GM23248 (cell line): ENCODE results near the gene FMO3. TPM values are rescaled to one million over a fixed set of nuclear protein-coding genes. Genes with fewer than 3 reads are reported as not detected.

Experiments
- DNase-seq: peaks from one replicate; pipeline ENCODE4 v3.0.0-alpha.2; 2015
- H2AFZ ChIP-seq: fragments of 200-600 bp; sonication (generic); 2 replicates; pipeline ENCODE4 v1.6.1; 2016; ENCODE audit warnings: antibody characterized with exemption
- H3F3A ChIP-seq: fragments of 200-600 bp; sonication (generic); 2 replicates; pipeline ENCODE4 v1.6.1; 2016; ENCODE audit warnings: mild to moderate bottlenecking, antibody characterized with exemption, mixed run types; ENCODE audit not compliant: insufficient read depth
- H3K27ac ChIP-seq: fragments of 200-600 bp; sonication (generic); 2 replicates; pipeline ENCODE4 v1.5.1; 2016; ENCODE audit warnings: mild to moderate bottlenecking
- H3K27me3 ChIP-seq: fragments of 200-600 bp; sonication (generic); replicated peaks from 2 replicates; pipeline ENCODE4 v1.6.1; 2016; ENCODE audit warnings: mild to moderate bottlenecking; ENCODE audit not compliant: insufficient read depth
- H3K36me3 ChIP-seq: fragments of 200-600 bp; sonication (generic); 2 replicates; pipeline ENCODE4 v1.6.1; 2016; ENCODE audit warnings: low read depth, mild to moderate bottlenecking
- H3K4me1 ChIP-seq: fragments of 200-600 bp; sonication (generic); 2 replicates; pipeline ENCODE4 v1.6.1; 2016; ENCODE audit warnings: mild to moderate bottlenecking; ENCODE audit not compliant: insufficient read depth
- H3K4me2 ChIP-seq: fragments of 200-600 bp; sonication (generic); one replicate; pipeline ENCODE4 v1.6.1; 2016; ENCODE audit warnings: mild to moderate bottlenecking; ENCODE audit not compliant: unreplicated experiment
- H3K4me3 ChIP-seq: fragments of 200-600 bp; sonication (generic); 2 replicates; pipeline ENCODE4 v1.5.1; 2016; ENCODE audit warnings: mild to moderate bottlenecking
- H3K79me2 ChIP-seq: fragments of 200-600 bp; sonication (generic); 2 replicates; pipeline ENCODE4 v1.6.1; 2016; ENCODE audit warnings: mild to moderate bottlenecking; ENCODE audit not compliant: insufficient read depth
- H3K9ac ChIP-seq: fragments of 200-600 bp; sonication (generic); 2 replicates; pipeline ENCODE4 v1.6.1; 2016; ENCODE audit warnings: mild to moderate bottlenecking
- H3K9me2 ChIP-seq: fragments of 200-600 bp; sonication (generic); 2 replicates; pipeline ENCODE4 v1.6.1; 2016; ENCODE audit warnings: mixed run types, mild to moderate bottlenecking, moderate library complexity; ENCODE audit not compliant: insufficient read depth
- H3K9me3 ChIP-seq: fragments of 200-600 bp; sonication (generic); one replicate; pipeline ENCODE4 v1.6.1; 2017; ENCODE audit warnings: low read depth
- H4K20me1 ChIP-seq: fragments of 200-600 bp; sonication (generic); 2 replicates; pipeline ENCODE4 v1.6.0; 2016; ENCODE audit not compliant: insufficient read depth
- EZH2 ChIP-seq: fragments of 200-600 bp; sonication (generic); IDR thresholded peaks from 2 replicates; pipeline ENCODE4 v1.6.1; 2018; ENCODE audit warnings: antibody characterized with exemption, mild to moderate bottlenecking; ENCODE audit not compliant: insufficient read depth, poor library complexity, severe bottlenecking
- EZH2phosphoT487 ChIP-seq: fragments of 200-600 bp; sonication (generic); IDR thresholded peaks from 2 replicates; pipeline ENCODE4 v1.6.1; 2018; ENCODE audit warnings: antibody characterized with exemption, moderate library complexity, mild to moderate bottlenecking, low read depth; ENCODE audit not compliant: insufficient read depth
- WGBS, 2 experiments: methylation state at CpG; one replicate each; pipeline ENCODE4 v1.1.6; 2015 to 2017; ENCODE audit warnings: low lambda C conversion rate in 2 of 2, low coverage in 1 of 2; ENCODE audit errors: missing lambda C conversion rate in 2 of 2; 5-methylcytosine and 5-hydroxymethylcytosine counted together
- in situ Hi-C: fragments of 300-500 bp; cut with MboI; formaldehyde crosslinking; loops from 2 replicates; pipeline ENCODE4 v1.15.0; 2020
- polyA plus RNA-seq: library from polyadenylated mRNA; unstranded; fragments of >200 nt; fragmentation: Nextera tagmentation; extraction: Ambion mirVana; gene quantifications from 2 replicates; pipeline ENCODE4 v1.2.1, GENCODE V29; 2016
- total RNA-seq: library from RNA; depleted of rRNA; stranded (reverse); fragments of >200 nt; shearing (Covaris generic); gene quantifications from 2 replicates; pipeline ENCODE4 v1.2.3, GENCODE V29; 2014

The FMO3 gene
- total and polyA plus RNA-seq, 2 experiments from 2014 or later, result not detected

DNA sequence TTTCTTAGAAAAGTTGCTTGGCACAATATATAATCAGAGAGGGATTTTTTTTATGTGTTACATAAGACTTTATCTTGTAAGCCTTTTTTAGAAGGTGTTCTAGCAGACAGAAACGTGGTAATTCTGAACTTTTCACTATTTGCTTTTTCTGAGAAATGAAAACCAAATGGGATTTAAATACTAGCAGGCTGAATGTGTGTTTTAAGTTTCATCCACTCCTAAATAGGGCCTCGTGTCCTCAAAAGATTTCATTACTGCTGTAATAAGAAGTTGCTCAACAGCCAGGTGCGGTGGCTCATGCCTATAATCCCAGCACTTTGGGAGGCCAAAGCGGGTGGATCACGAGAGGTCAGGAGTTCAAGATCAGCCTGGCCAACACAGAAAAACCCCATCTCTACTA, 49.7 kb downstream of the FMO3 start:
- H4K20me1 ChIP-seq, result no peaks in the 10 kb centered on the region
- in situ Hi-C loops, result no loop called here
- H3K9ac ChIP-seq, result no peak overlapping the region
- peaks cover 18% of the 10 kb centered on the region for H3K4me1 ChIP-seq
- H3K9me3 ChIP-seq, result no peaks in the 10 kb centered on the region
- H3K4me3 ChIP-seq, result no peak overlapping the region
- TF ChIP-seq EZH2phosphoT487 (no peak), EZH2 (no peak)
- no peaks in the 10 kb centered on the region for H3K9me2 ChIP-seq
- H3K36me3 ChIP-seq, result no peaks in the 10 kb centered on the region
- no peak overlapping the region for H3K4me2 ChIP-seq
- no peak for DNase-seq
- 61% methylated on average over 5 of the region's 5 CpGs for WGBS, 2 experiments
- no peaks in the 10 kb centered on the region for H3K79me2 ChIP-seq
- H3F3A ChIP-seq, result peaks cover 13% of the 10 kb centered on the region; the same call in 1 of the 2 replicates
- no peak overlapping the region for H2AFZ ChIP-seq
- peaks cover 14% of the 10 kb centered on the region; the same call in 1 of the 2 replicates for H3K27me3 ChIP-seq
- no peak overlapping the region for H3K27ac ChIP-seq

DNA sequence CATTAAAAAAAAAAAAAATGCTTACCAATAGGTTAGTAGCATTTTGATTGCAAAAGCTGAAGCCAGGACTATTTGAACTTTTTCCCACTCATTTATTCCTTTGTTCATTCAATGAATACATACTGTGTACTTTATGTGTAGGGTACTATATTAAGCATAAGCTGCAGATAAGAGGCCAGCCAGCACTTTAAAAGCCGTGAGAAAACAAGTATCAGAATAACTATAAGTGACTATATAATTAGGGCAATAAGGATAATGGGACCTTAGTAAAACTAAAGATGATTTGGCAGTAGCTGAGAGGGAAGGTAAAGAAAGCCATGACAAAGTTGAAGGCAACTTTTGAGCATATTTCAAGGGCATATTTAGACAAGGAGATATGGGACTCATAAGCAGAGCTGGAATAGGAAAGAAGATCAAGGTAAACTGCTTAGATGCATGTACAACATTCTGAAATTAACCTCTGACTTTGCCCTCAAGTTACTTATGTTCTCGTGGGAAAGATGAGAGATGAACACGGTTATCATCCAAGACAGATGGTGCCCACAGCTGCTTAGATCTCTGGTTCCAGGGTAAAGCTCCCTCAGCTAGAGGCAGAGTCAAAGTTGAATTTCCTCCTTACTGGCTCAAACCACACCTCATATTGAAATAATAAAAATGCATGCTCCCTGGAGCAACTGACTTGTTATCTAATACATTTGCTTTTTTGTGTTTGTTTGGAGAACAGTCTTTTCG, 50.4 kb downstream of the FMO3 start:
- no peak for DNase-seq
- Histone ChIP-seq H3K9me3 (no peaks in the 10 kb centered on the region), H3K27me3 (peaks cover 7% of the 10 kb centered on the region; the same call in 1 of the 2 replicates), H3K4me1 (peaks cover 18% of the 10 kb centered on the region), H3K9me2 (no peaks in the 10 kb centered on the region), H2AFZ (no peak overlapping the region; the same call in 1 of the 2 replicates), H3K36me3 (no peaks in the 10 kb centered on the region), H4K20me1 (no peaks in the 10 kb centered on the region), H3K27ac (peak overlapping the region; percentile 52; the same call in 1 of the 2 replicates), H3K9ac (no peak overlapping the region), H3K4me2 (peak overlapping the region; percentile 69), H3K4me3 (no peak overlapping the region), H3K79me2 (no peaks in the 10 kb centered on the region), H3F3A (peaks cover 13% of the 10 kb centered on the region; the same call in 1 of the 2 replicates)
- WGBS, 2 experiments, result 17 to 25% methylated on average over 4 of the region's 4 CpGs
- in situ Hi-C loops, result no loop called here
- no peak for TF ChIP-seq EZH2phosphoT487
- TF ChIP-seq EZH2, result no peak

DNA sequence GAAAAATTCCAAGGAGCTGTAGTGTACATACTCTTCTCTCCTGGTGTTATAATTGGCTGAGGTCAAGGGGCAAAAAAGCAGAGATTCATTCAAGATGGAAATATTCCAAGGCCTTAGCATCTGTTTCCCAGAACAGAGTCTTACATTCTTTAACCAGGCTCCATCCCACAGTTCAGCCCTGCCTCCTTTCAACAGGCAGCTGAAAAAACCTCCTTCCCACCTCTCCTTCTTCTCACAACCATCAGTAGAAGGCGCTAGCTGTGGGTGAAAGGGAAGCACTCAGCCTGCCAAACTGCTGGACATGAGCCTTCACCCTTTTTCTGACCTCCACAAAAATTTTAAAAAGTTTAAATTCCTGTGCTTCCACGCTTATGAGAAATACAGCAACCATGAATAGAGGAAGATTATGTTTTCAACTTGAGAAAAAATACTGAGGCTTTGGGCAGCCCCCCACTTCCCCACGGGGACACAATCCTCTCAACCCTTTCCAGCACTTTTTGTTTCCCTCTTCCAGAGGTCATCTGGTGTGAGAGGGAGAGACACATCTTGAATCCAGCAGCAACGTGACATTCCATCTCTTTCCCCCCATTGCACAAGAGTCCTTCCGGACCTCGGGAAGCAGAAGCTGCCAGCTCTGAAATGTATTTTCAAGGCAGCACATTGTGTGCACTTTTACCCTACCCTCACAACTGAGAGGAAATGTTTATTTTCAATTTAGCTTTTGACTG, 51.1 kb downstream of the FMO3 start:
- Histone ChIP-seq H3K36me3 (no peaks in the 10 kb centered on the region), H4K20me1 (no peaks in the 10 kb centered on the region), H3K79me2 (no peaks in the 10 kb centered on the region), H3K27me3 (0 out of 2 replicates have a peak, but pooled peaks cover 2% of the 10 kb centered on the region), H2AFZ (peak overlapping the region; percentile 23; the same call in 1 of the 2 replicates), H3K4me2 (peak overlapping the region; percentile 69), H3K9me3 (no peaks in the 10 kb centered on the region), H3K9me2 (no peaks in the 10 kb centered on the region), H3K27ac (peak overlapping the region; percentile 52), H3K4me1 (peaks cover 18% of the 10 kb centered on the region), H3K9ac (peak overlapping the region; percentile 15; the same call in 1 of the 2 replicates), H3F3A (peaks cover 13% of the 10 kb centered on the region; the same call in 1 of the 2 replicates), H3K4me3 (peak overlapping the region; percentile 20)
- in situ Hi-C loops, result no loop called here
- DNase-seq, result peak; percentile 74
- 1 to 4% methylated on average over 6 of the region's 6 CpGs for WGBS, 2 experiments
- no peak for TF ChIP-seq EZH2
- TF ChIP-seq EZH2phosphoT487, result no peak
